GM18909 (cell line): ENCODE measurements around the gene CALN1.
"Not testable (repeated sequence)": the region's sequence is repeated elsewhere in the genome, so short reads cannot be mapped to it uniquely, and the experiment has no call there.

Experiments
- ATAC-seq: cut with Tn5 transposase; IDR thresholded peaks from one replicate; pipeline ENCODE4 v1.9.1; 2021; ENCODE audit warnings: mild to moderate bottlenecking; ENCODE audit not compliant: unreplicated experiment, poor library complexity

Gene CALN1

GRCh38 chr7:71842786-71843185 lies 569.4 kb downstream of the CALN1 start:
- ATAC-seq: no peak

GRCh38 chr7:71842381-71842780 lies 569.8 kb downstream of the CALN1 start:
- no peak for ATAC-seq

- no peak for ATAC-seq
These were observed 577.1 kb downstream of the CALN1 start for GRCh38 chr7:71835056-71835455.

- no peak for ATAC-seq
These were observed 582.6 kb downstream of the CALN1 start for GRCh38 chr7:71829515-71829914.

GRCh38 chr7:71828361-71828760 lies 583.8 kb downstream of the CALN1 start:
- ATAC-seq: no peak

GRCh38 chr7:71826141-71826540 lies 586.0 kb downstream of the CALN1 start:
- ATAC-seq: no peak

- ATAC-seq: no peak
These were observed 588.0 kb downstream of the CALN1 start for GRCh38 chr7:71824006-71824760.

GRCh38 chr7:71822406-71822805 lies 589.7 kb downstream of the CALN1 start:
- ATAC-seq: not testable (repeated sequence)

GRCh38 chr7:71817916-71818315 lies 594.2 kb downstream of the CALN1 start:
- ATAC-seq: no peak

GRCh38 chr7:71808115-71808514 lies 604.0 kb downstream of the CALN1 start:
- ATAC-seq: no peak

- no peak for ATAC-seq
These were observed 607.9 kb downstream of the CALN1 start for GRCh38 chr7:71804256-71804655.

- no peak for ATAC-seq
These were observed 610.2 kb downstream of the CALN1 start for GRCh38 chr7:71801976-71802375.

- no peak for ATAC-seq
These were observed 611.8 kb downstream of the CALN1 start for GRCh38 chr7:71800321-71800720.

- ATAC-seq: no peak
These were observed 616.7 kb downstream of the CALN1 start for GRCh38 chr7:71795410-71795809.

GRCh38 chr7:71793251-71793650 lies 618.9 kb downstream of the CALN1 start:
- ATAC-seq: no peak

GRCh38 chr7:71787513-71787912 lies 624.6 kb downstream of the CALN1 start:
- ATAC-seq: no peak

GRCh38 chr7:71785216-71785615 lies 626.9 kb downstream of the CALN1 start:
- no peak for ATAC-seq

- no peak for ATAC-seq
These were observed 627.4 kb downstream of the CALN1 start for GRCh38 chr7:71784781-71785180.

- ATAC-seq: no peak
These were observed 628.0 kb downstream of the CALN1 start for GRCh38 chr7:71784180-71784579.

- no peak for ATAC-seq
These were observed 628.4 kb downstream of the CALN1 start for GRCh38 chr7:71783779-71784178.

GRCh38 chr7:71782051-71782450 lies 630.1 kb downstream of the CALN1 start:
- ATAC-seq: no peak

GRCh38 chr7:71780282-71780681 lies 631.9 kb downstream of the CALN1 start:
- no peak for ATAC-seq
